UCSD-AML1 (cell line): ENCODE measurements around the gene NCOA3.

Experiments
- DNase-seq: peaks from one replicate; lab custom pipeline; 2025; ENCODE audit not compliant: unreplicated experiment; lab: John Stamatoyannopoulos, UW

NCOA3 gene

GRCh38 chr20:47676219-47676721 is 174.6 kb downstream of the NCOA3 start:
- no peak for DNase-seq

GRCh38 chr20:47676912-47677634 is 175.4 kb downstream of the NCOA3 start:
- peak; percentile 28 for DNase-seq

GRCh38 chr20:47677635-47678453 is 176.2 kb downstream of the NCOA3 start:
- peak; percentile 43 for DNase-seq

DNA sequence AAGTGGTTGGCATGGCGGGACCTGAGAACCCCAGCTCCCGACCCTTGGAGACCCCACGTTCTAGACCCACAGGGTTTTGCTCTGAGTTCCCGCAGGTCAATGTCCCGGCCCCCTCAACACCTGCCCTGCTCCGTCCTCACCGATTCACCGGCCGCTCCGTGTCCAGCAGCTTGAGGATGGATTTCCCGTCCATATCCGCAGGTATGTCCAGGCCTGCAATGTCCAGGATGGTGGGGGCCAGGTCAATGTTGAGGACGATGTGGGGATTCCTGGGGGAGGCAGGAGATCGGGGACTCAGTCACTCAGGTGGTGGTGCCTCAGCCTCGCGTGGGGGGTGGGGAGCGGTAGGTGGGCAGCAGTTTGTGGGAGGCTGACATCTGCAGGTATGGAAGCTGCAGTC is 176.8 kb downstream of the NCOA3 start:
- DNase-seq: no peak

DNA sequence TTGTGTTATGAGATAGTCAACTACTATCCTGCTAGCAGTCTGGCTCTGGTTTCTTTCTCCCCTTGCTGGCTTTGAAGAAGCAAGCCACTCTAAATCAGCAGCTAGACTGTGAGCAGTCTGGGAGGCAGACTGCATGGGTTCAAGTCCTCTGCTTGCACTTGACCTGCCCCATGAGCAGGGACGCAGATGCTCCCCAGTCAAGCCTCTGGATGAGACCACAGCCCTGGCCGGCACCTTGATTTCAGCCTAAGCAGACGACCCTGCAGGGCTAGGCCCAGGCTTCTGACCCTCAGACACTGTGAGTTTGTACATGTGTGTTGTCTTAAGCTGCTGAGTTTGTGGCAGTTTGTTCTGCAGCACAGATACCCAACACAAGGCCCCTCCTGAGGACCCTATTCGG is 177.8 kb downstream of the NCOA3 start:
- no peak for DNase-seq

GRCh38 chr20:47680804-47681529 is 179.3 kb downstream of the NCOA3 start:
- no peak for DNase-seq

GRCh38 chr20:47682028-47682783 is 180.5 kb downstream of the NCOA3 start:
- DNase-seq: peak; percentile 25

- DNase-seq: no peak
Measured at GRCh38 chr20:47682916-47683315, 181.2 kb downstream of the NCOA3 start.

- DNase-seq: no peak
Measured at GRCh38 chr20:47684306-47685080, 182.8 kb downstream of the NCOA3 start.

DNA sequence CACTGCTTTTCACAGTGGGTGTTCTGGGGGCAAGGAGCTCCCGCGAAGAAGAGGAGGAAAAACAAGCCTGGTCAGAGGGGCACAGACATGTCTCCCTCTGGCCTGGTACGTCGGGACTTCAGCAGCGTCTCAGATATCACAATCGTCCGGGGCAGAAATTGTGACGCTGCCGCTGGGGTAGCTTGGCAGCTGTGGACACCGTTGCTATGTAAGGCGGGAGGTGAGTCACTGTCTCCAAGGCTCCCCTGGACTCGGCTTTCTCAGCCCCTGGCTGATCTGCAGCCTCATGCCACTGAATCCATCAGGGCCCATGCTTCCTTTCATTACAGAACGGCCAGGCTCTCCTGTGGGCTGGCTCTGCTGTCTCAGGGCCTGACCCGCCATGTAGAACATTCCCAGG is 184.9 kb downstream of the NCOA3 start:
- no peak for DNase-seq

DNA sequence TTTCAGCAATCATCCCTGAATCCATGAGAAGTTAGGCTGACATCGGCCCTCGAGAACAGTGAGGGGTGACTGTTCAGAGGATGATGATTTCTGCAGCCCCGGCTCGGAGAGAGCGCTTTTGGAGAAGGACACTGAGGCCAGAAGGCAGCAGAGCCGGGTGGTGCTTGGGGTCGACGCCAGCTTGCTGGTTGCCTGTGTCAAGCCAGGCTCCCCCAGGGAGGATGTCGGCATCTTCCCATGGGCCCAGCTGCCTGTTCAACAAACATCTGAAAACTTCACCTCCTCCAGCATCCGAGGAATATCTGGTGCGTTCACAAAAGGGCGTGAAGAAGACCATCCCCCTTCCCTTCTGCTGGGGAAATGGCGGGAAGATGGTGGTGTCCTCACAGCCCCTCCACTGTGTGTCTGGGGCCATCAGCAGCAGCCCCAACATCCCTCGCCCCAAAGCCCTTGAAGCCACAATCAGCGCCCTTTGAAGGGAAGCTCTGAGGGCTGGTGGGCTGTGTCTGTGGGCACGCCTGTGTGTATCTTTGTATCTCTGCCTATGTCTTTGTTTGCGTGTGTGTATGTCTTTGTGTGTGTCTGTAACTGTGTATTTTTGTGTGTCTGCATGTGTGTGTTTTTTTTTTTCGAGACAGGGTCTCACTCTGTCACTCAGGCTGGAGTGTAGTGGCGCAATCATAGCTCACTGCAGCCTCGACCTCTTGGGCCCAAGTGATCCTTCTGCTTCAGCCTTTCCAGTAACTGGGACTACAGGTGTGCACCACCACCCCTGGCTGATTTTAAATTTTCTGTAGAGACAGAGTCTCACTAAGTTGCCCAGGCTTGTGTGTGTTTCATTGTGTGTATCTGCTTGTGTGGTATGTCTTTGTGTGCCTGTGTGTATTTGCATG is 185.7 kb downstream of the NCOA3 start:
- DNase-seq: no peak

- DNase-seq: no peak
Measured at GRCh38 chr20:47688385-47689381, 187.0 kb downstream of the NCOA3 start.

- DNase-seq: no peak
Measured at GRCh38 chr20:47689731-47690130, 188.0 kb downstream of the NCOA3 start.

- no peak for DNase-seq
Measured at GRCh38 chr20:47691625-47692024, 189.9 kb downstream of the NCOA3 start.

- DNase-seq: no peak
Measured at GRCh38 chr20:47694021-47694818, 192.5 kb downstream of the NCOA3 start.

- no peak for DNase-seq
Measured at GRCh38 chr20:47696856-47697255, 195.2 kb downstream of the NCOA3 start.

DNA sequence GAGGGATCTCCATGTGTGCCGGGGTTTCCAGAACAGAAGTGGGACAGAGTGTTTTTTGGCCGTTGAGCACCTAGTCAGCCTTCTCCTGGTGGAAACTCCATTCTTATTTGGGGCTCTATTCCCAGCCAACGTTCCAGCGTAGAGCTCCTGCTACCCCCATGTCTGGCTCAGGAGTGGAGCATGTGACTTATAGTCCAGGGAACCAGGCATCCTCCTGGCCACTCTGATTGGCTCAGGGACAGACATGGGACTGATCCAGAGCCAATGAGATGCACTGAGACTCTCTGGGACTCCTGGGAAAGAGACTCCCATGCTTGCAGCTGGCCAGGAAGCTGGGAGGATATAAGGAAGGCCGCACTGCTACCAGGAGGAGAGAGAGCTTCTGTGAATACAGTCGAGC is 196.5 kb downstream of the NCOA3 start:
- no peak for DNase-seq
